ENCODE results near the gene SYTL4.

Gene SYTL4

GRCh38 chrX:100645106-100645505 is 86.8 kb downstream of the SYTL4 start:
- no peak for DNase-seq

GRCh38 chrX:100643956-100644860 is 87.7 kb downstream of the SYTL4 start, which contains the start of gene SRPX2:
SRPX2 (plus strand) TSS chrX:100644199; CDS start chrX:100646323, 2,124 bp downstream.
- no peak for DNase-seq

GRCh38 chrX:100643212-100643611 is 88.7 kb downstream of the SYTL4 start:
- no peak for DNase-seq

GRCh38 chrX:100642290-100642689 is 89.6 kb downstream of the SYTL4 start:
- no peak for DNase-seq

GRCh38 chrX:100636321-100636991 is 95.5 kb downstream of the SYTL4 start, which contains the start of gene TSPAN6:
TSPAN6 (minus strand) TSS chrX:100636806; CDS start chrX:100636694, 112 bp downstream.
- peak; percentile 63 to 74 for DNase-seq

- DNase-seq: no peak
These were observed 96.0 kb downstream of the SYTL4 start for GRCh38 chrX:100635989-100636320.

- DNase-seq: no peak
These were observed 96.9 kb downstream of the SYTL4 start for GRCh38 chrX:100635040-100635439.

- no peak for DNase-seq
These were observed 105.9 kb downstream of the SYTL4 start for GRCh38 chrX:100625985-100626491.
